ENCODE data around the gene RAMP3.
"Not testable (repeated sequence)": the region's sequence is repeated elsewhere in the genome, so short reads cannot be mapped to it uniquely, and the experiment has no call there.

RAMP3 gene

GRCh38 chr7:45197461-45197860 is 39.9 kb downstream of the RAMP3 start:
- no peak for DNase-seq

- DNase-seq = no peak
Observed at GRCh38 chr7:45198986-45199385, 41.4 kb downstream of the RAMP3 start.

DNA sequence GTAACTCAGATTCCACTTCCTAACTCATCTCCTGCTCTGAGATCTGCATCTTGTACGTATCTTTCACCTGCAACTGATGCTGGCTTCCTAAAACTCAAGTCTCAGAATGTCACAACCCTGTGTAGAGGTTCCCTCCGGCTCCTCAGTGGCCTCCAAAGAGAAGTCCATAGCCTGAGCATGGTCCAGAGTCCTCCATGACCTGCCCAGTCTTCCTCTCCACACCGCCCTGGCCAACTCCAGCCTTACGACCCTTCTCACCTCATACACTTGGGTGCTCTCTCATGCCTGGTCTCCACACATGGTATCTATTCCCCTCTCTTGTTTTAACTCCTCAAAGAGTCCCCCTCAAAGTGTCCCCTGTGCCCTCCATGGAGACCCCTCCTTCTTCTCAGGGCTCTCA is 41.9 kb downstream of the RAMP3 start:
- DNase-seq = no peak

DNA sequence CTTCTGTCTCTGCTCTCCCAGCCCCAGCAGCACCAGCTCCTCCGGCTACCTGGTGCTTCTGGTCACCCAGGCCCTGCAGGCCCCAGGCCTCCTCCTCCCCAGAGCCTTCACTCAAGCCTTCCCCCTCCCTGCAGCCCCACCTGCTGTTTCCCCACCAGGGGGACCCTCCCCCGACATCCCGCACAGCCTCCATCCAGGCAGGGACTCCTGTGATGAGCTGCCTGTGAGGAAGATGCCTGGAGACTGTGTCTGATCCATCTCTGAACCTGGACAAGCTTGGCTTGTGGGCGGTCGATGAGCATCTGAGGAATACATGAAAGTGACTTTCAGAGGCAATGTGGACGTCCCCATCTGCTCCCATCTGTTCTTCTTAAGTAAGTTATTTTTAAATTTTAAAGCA is 45.0 kb downstream of the RAMP3 start:
- DNase-seq = no peak

DNA sequence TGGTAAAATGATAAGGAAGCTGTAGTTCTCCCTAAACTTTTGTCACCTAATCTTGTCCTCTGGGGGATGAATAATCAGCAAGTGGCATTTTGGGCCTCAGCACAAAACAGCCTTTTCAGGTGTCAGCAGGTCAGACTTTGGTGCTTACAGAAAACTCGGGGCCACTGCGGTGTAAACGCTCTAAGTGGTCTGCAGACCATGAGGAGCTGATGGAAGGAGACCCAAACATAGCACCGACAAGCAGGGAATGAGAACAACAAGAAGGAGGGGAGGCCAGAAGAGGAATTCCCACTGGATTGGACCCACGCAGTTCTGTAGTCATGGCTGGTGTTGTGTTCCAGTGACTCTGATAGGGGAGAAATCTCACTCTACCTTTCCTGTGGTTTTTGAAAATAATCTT is 45.4 kb downstream of the RAMP3 start:
- no peak for DNase-seq

DNA sequence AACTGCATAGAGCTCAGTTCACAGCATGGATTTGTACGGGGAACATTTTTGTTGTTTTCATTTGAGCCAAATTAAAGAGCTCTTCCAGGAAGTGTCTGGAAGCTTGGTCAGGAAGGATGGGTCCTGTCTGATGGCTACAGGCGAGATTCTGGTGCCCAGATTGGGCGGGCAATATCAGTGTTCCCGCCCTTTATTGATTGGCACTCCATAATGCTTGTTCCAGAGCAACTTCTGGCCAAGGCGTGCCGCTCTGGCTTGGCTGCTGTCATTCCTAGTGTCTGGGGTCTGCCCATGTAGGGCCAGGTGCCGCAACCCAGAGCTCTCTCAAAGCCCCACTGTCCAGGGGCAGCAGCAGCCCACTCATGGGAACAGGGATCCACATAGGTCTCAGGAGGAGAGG is 45.9 kb downstream of the RAMP3 start:
- no peak for DNase-seq

DNA sequence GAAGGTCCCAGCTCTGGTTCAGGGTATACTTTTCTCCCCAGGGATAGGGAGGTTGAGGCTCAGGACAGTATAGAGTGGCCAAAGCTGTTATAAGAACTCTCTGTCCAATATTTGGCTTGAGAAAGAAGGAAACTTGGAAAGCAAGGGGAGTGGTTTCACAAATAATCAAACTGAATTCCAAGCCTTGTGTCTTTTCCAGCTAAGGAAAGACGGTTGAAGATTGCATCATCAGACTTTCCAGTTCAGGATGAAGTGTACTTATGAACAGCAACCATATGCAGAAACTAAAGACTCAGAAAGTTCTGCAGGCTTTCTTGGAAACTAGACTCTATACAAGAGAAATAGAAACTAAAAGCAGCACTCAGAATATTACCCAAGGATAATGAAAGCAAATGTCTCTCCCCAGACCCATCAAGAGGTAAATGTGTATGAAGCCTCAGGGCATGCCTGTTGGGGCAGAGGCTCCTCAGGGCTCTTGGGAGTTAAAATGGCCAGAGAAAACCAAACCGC is 46.4 kb downstream of the RAMP3 start:
- DNase-seq = no peak

- not testable (repeated sequence) for DNase-seq
Observed at GRCh38 chr7:45206266-45206665, 48.7 kb downstream of the RAMP3 start.

DNA sequence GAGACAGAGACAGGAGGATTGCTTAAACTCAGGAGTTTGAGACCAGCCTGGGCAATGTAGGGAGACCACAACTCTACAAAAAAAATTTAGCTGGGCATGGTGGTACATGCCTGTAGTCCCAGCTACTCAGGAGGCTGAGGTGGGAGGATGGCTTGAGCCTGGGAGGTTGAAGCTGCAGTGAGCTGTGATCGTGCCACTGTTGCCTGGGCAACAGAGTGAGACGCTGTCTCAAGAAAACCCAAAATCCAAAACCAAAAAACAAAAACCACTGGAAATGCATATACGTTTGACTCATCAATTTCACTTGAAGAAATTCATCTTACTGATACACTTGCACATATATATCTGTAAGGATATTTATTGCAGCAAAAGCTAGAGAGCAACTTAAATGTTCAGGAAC is 52.3 kb downstream of the RAMP3 start:
- DNase-seq = not testable (repeated sequence)

- no peak for DNase-seq
Observed at GRCh38 chr7:45211066-45211465, 53.5 kb downstream of the RAMP3 start.

DNA sequence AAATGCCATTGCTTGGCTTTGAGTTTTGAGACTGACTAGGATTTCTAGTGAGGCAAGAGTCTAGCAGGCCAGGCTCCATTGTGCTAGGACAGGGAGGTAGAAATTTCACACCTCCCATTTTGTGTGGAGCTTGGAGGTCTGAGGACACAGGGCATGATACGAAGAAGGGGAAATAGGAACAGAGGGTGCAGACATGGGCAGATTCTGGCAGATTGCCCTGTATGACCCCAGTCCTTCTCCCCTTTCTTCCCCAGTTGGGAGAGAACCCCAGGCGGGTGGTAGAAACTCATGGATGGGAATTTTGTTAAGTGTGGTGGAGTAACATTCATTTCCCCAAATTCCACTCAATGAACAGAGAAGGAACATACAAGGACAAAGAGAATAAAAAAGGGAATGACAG is 54.4 kb downstream of the RAMP3 start:
- no peak for DNase-seq

DNA sequence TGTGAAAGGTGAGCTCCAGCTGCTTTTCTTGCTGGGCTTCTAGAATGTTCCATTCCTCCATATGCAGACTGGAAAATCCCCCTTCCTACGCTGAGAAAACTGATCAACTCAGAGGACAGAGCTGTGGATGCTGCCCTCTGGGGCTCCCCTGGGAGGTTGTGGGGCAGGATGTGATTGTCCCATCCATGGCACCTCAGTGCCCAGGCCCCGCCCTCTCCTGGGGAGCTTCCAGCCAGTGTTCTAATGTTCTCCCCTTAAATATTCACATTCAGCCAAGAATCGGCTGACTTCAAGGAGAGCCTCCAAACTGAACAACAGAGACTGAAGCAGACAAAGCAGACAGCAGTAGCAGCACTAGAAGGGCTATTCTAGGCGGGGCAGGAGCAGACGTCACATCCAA is 55.0 kb downstream of the RAMP3 start:
- no peak for DNase-seq

- DNase-seq = no peak
Observed at GRCh38 chr7:45215601-45216062, 58.0 kb downstream of the RAMP3 start.

GRCh38 chr7:45216181-45216580 is 58.6 kb downstream of the RAMP3 start:
- DNase-seq = no peak

GRCh38 chr7:45216622-45217165 is 59.1 kb downstream of the RAMP3 start:
- no peak for DNase-seq

DNA sequence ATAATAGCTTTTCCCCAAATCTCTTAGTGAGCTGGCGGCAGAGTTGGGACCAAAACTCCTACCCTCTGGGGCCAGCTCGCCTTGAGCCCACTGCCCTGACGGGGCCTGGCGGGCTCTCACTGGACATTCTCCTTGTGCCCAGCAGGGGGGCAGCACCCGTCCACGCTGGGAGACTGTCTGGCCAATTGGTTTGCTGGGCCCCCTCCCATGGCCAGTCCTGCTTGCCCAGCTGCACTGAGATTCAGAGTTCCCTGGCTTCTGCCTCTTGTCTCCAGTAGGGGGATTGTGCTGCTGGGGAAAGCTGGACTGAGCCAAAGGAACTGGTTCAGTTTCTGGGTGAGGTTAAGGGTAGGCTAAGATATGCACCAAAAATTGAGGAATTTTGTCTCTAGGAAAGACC is 59.8 kb downstream of the RAMP3 start:
- no peak for DNase-seq

- no peak for DNase-seq
Observed at GRCh38 chr7:45219130-45219529, 61.5 kb downstream of the RAMP3 start.

GRCh38 chr7:45219801-45220435 is 62.3 kb downstream of the RAMP3 start:
- no peak for DNase-seq

DNA sequence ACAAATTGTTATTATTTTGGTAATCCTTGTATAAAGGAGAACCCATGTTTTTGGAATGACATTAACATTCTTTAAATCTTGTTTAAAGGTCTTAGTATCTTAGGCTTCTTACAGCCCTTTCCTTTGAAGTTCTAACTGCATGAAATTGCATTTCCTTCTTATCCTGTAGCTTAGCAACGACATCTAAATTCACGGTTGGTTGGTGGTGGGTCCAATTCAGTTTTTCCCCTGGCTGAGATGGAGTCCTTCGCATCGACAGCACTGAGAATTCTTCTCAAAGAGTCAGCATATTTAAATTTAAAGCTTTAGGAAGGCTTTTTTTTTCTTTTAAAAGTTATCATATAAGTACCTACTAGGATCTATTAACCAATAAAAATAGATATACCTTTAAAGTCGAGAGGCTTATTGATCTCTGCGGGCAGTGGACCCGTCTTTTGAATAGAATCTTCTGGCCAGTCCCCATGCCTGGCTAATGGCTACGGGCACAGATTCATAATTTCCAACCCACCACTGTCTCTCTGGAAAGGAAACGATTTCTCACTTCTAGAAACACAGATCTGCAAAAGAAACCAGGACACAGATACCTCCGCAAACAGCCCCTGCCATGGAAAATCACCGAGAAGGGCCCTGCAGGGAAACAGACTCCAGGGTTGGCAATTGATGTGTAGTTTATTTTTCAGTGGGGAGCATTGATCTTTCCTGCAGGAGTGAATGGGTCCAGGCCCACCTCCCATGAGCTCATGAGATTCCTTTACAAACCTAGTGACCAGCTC is 63.4 kb downstream of the RAMP3 start:
- DNase-seq = no peak

DNA sequence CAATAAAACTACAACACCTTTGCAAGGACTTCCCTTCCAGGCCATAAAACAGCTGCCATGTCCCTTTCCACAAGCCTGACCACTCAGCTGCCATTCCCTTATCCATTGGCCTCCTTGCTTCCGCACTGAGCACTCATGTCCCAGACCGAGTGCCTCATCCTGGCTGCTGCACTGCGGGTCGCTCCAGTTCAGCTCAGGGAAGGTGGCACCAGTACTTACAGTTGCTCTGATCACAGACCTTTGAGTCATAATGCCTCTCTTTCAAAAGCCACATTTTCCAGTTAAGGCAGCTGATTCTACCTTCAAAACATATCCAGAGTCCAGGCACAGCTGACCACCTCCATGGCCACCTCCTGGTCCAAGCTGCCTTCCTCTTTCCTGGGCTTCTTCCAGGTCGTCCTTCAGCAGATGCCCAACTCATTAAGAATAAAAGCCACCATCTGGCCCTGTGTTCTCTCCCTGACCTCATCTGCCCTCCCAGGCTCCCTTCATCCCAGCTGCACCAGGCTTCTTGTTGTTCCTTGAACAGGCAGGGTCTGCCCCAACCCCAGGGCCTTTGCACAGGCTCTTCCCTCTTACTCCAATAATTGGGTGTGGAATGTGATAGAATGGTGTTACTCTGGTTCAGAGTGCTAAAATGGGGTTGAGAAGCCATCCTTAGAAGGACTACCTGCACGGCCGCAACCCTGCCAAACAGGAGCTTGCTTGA is 64.5 kb downstream of the RAMP3 start:
- no peak for DNase-seq

GRCh38 chr7:45223078-45223477 is 65.5 kb downstream of the RAMP3 start:
- no peak for DNase-seq

GRCh38 chr7:45223728-45224630 is 66.4 kb downstream of the RAMP3 start:
- DNase-seq = no peak
